Measurements from ENCODE around the gene USP24. TPM values are rescaled to one million over a fixed set of nuclear protein-coding genes. Genes with fewer than 3 reads are reported as not detected.
"Not testable (repeated sequence)": the region's sequence is repeated elsewhere in the genome, so short reads cannot be mapped to it uniquely, and the experiment has no call there.

The USP24 gene
- polyA plus RNA-seq, 3 donors, result 46.2 to 46.4 (median 46.4) TPM

- DNase-seq (ENCODE audit: low read depth in 3 of 3, low spot score in 2 of 3), result no peak
Measured at GRCh38 chr1:55200667-55201066, 14.5 kb downstream of the USP24 start.

GRCh38 chr1:55199735-55200134 lies 15.4 kb downstream of the USP24 start:
- DNase-seq (ENCODE audit: low read depth in 3 of 3, low spot score in 2 of 3), result not testable (repeated sequence)

- DNase-seq (ENCODE audit: low read depth in 3 of 3, low spot score in 2 of 3), result no peak
Measured at GRCh38 chr1:55198044-55198443, 17.1 kb downstream of the USP24 start.

GRCh38 chr1:55197099-55197498 lies 18.1 kb downstream of the USP24 start:
- DNase-seq (ENCODE audit: low read depth in 3 of 3, low spot score in 2 of 3), result no peak

GRCh38 chr1:55196433-55197035 lies 18.6 kb downstream of the USP24 start:
- no peak for DNase-seq (ENCODE audit: low read depth in 3 of 3, low spot score in 2 of 3)

- no peak for DNase-seq (ENCODE audit: low read depth in 3 of 3, low spot score in 2 of 3)
Measured at GRCh38 chr1:55195521-55196233, 19.5 kb downstream of the USP24 start.

- DNase-seq (ENCODE audit: low read depth in 3 of 3, low spot score in 2 of 3), result no peak
Measured at GRCh38 chr1:55194851-55195250, 20.3 kb downstream of the USP24 start.

GRCh38 chr1:55192093-55192492 lies 23.1 kb downstream of the USP24 start:
- no peak for DNase-seq (ENCODE audit: low read depth in 3 of 3, low spot score in 2 of 3)

- DNase-seq (ENCODE audit: low read depth in 3 of 3, low spot score in 2 of 3), result not testable (repeated sequence)
Measured at GRCh38 chr1:55191219-55191952, 23.8 kb downstream of the USP24 start.

- no peak for DNase-seq (ENCODE audit: low read depth in 3 of 3, low spot score in 2 of 3)
Measured at GRCh38 chr1:55190109-55190508, 25.1 kb downstream of the USP24 start.

- DNase-seq (ENCODE audit: low read depth in 3 of 3, low spot score in 2 of 3), result no peak
Measured at GRCh38 chr1:55188909-55189308, 26.3 kb downstream of the USP24 start.

GRCh38 chr1:55185832-55186231 lies 29.3 kb downstream of the USP24 start:
- DNase-seq (ENCODE audit: low read depth in 3 of 3, low spot score in 2 of 3), result no peak

- DNase-seq (ENCODE audit: low read depth in 3 of 3, low spot score in 2 of 3), result no peak
Measured at GRCh38 chr1:55184859-55185258, 30.3 kb downstream of the USP24 start.

GRCh38 chr1:55181666-55182065 lies 33.5 kb downstream of the USP24 start:
- DNase-seq (ENCODE audit: low read depth in 3 of 3, low spot score in 2 of 3), result no peak

GRCh38 chr1:55180075-55180670 lies 35.0 kb downstream of the USP24 start:
- DNase-seq (ENCODE audit: low read depth in 3 of 3, low spot score in 2 of 3), result no peak

GRCh38 chr1:55179177-55179835 lies 35.9 kb downstream of the USP24 start:
- no peak for DNase-seq (ENCODE audit: low read depth in 3 of 3, low spot score in 2 of 3)

- no peak for DNase-seq (ENCODE audit: low read depth in 3 of 3, low spot score in 2 of 3)
Measured at GRCh38 chr1:55172687-55173086, 42.5 kb downstream of the USP24 start.

- DNase-seq (ENCODE audit: low read depth in 3 of 3, low spot score in 2 of 3), result peak in 2 of 3 donors; percentile 5 to 8
Measured at GRCh38 chr1:55172272-55172671, 42.9 kb downstream of the USP24 start.

- no peak for DNase-seq (ENCODE audit: low read depth in 3 of 3, low spot score in 2 of 3)
Measured at GRCh38 chr1:55171694-55172093, 43.5 kb downstream of the USP24 start.

GRCh38 chr1:55170426-55170825 lies 44.7 kb downstream of the USP24 start:
- no peak for DNase-seq (ENCODE audit: low read depth in 3 of 3, low spot score in 2 of 3)

GRCh38 chr1:55169126-55169525 lies 46.0 kb downstream of the USP24 start:
- no peak for DNase-seq (ENCODE audit: low read depth in 3 of 3, low spot score in 2 of 3)

Data from right renal cortex interstitium (tissue), 3 donors.